Measurements from ENCODE around the gene CYB561D1. TPM values are rescaled to one million over a fixed set of nuclear protein-coding genes. Genes with fewer than 3 reads are reported as not detected.

CYB561D1 gene
- total and polyA plus RNA-seq, 2 of the 13 experiments (the other 11 are each of a cell fraction or from before 2014, with no cell fraction given) = 3.9 to 4.1 TPM

- peak; percentile 61; the same call in 1 of the 2 replicates for TF ChIP-seq ZBTB34 (CRISPR knock-in tag; IDR thresholded peaks at IDR 0.05)
- TF ChIP-seq HNRNPH1 (optimal IDR thresholded peaks at IDR 0.05; ENCODE audit: low read depth, low read length) = no peak
- TF ChIP-seq ZBTB25 (CRISPR knock-in tag; IDR thresholded peaks at IDR 0.05) = peak; percentile 45; the same call in 1 of the 2 replicates
- TF ChIP-seq THYN1 (CRISPR knock-in tag; IDR thresholded peaks at IDR 0.05; ENCODE audit: borderline replicate concordance, low read depth) = 0 out of 2 replicates have a peak, but pooled peaks have one; percentile 72
- TF ChIP-seq ZGPAT (CRISPR knock-in tag; IDR thresholded peaks at IDR 0.05) = peak; percentile 90; the same call in 1 of the 2 replicates
- peak; percentile 85 for TF ChIP-seq HIVEP1 (CRISPR knock-in tag; IDR thresholded peaks at IDR 0.05)
- peak; percentile 68; the same call in 1 of the 2 replicates for TF ChIP-seq SPEN (CRISPR knock-in tag; IDR thresholded peaks at IDR 0.05; ENCODE audit: low read depth)
- no peak for TF ChIP-seq PHB2 (IDR thresholded peaks at IDR 0.05; ENCODE audit: partially characterized antibody)
- TF ChIP-seq ZNF430 (CRISPR knock-in tag; IDR thresholded peaks at IDR 0.05) = peak; percentile 55; the same call in 1 of the 2 replicates
- TF ChIP-seq ATF1 (CRISPR knock-in tag; IDR thresholded peaks at IDR 0.05) = no peak
- no peak for TF ChIP-seq E2F1 (CRISPR knock-in tag; IDR thresholded peaks at IDR 0.05)
- peak; percentile 50; the same call in 1 of the 2 replicates for TF ChIP-seq ZMYM3 (CRISPR knock-in tag; IDR thresholded peaks at IDR 0.05)
- TF ChIP-seq CSRNP2 (CRISPR knock-in tag; conservative IDR thresholded peaks at IDR 0.05; ENCODE audit: low read depth) = no peak
- TF ChIP-seq HDAC2 (CRISPR knock-in tag; IDR thresholded peaks at IDR 0.05) = peak; percentile 65; the same call in 1 of the 2 replicates
- 0 out of 2 replicates have a peak, but pooled peaks have one; percentile 58 for TF ChIP-seq ESRRA (CRISPR knock-in tag; IDR thresholded peaks at IDR 0.05; ENCODE audit: low read depth)
Measured at GRCh38 chr1:109493805-109494539, at the start of gene CYB561D1 (continued).
